HepG2 (cell line): ENCODE data around the gene TUBG1. TPM values are rescaled to one million over a fixed set of nuclear protein-coding genes. Genes with fewer than 3 reads are reported as not detected.

Experiments used
- LRRFIP1 ChIP-seq: sonication (generic); formaldehyde crosslinking; conservative IDR thresholded peaks from 2 replicates; pipeline ENCODE4 v1.4.0; 2020; ENCODE audit warnings: missing genetic modification reagents
- MXD4 ChIP-seq: IDR thresholded peaks from 2 replicates; pipeline ENCODE4 v1.6.1; 2016; ENCODE audit warnings: mild to moderate bottlenecking, missing biosample characterization, missing genetic modification reagents
- RERE ChIP-seq: IDR thresholded peaks from 2 replicates; pipeline ENCODE4 v1.6.1; 2016; ENCODE audit warnings: low read depth, missing genetic modification reagents, missing compliant biosample characterization
- REST ChIP-seq, 2 experiments: IDR thresholded peaks; 2 replicates each; pipeline ENCODE4 v1.6.1; 2011 to 2012; ENCODE audit warnings: low read length in 2 of 2, borderline replicate concordance in 1 of 2, low read depth in 1 of 2, mild to moderate bottlenecking in 1 of 2, moderate library complexity in 1 of 2
- SP1 ChIP-seq, 2 experiments: fragments of 450-650 bp in 1 of 2; sonication (generic) in 1 of 2; formaldehyde crosslinking in 1 of 2; IDR thresholded peaks; 2 replicates each; pipeline versions ENCODE4 v1.4.0 to v1.6.1; 2016 to 2020; ENCODE audit warnings: missing genetic modification reagents in 1 of 2
- SRSF4 ChIP-seq: fragments of 200-400 bp; formaldehyde crosslinking; IDR thresholded peaks from one replicate; pipeline ENCODE4 v1.6.1; 2018; ENCODE audit warnings: mild to moderate bottlenecking, low read depth, low read length, moderate library complexity; ENCODE audit not compliant: poor library complexity, severe bottlenecking
- ZMAT5 ChIP-seq: sonication (generic); formaldehyde crosslinking; IDR thresholded peaks from 2 replicates; pipeline ENCODE4 v1.5.0; 2020; ENCODE audit warnings: mild to moderate bottlenecking, low read depth, missing genetic modification reagents, borderline replicate concordance
- ZNF646 ChIP-seq: sonication (generic); formaldehyde crosslinking; IDR thresholded peaks from 2 replicates; pipeline ENCODE4 v1.9.0; 2021; ENCODE audit warnings: mild to moderate bottlenecking, missing genetic modification reagents
- polyA plus RNA-seq, 8 experiments: library from polyadenylated mRNA; depleted of rRNA in 3 of 8; stranded (reverse) in 7 of 8; unstranded in 1 of 8; fragments of >200 nt; fragmentation: Illumina TruSeq in 4 of 8; extraction: Trizol in 4 of 8; gene quantifications; 2 replicates each; pipeline versions ENCODE4 v1.2.1 to v1.2.3, GENCODE V29; 2011 to 2016; ENCODE audit warnings: low read depth in 4 of 8, missing spikeins in 1 of 8, mixed read lengths in 1 of 8; ENCODE audit not compliant: insufficient read depth in 1 of 8
- total RNA-seq, 5 experiments: library from RNA; depleted of rRNA; stranded (reverse); fragments of >200 nt; fragmentation: Illumina TruSeq; extraction: Trizol; gene quantifications; 2 replicates each; pipeline ENCODE4 v1.2.3, GENCODE V29; 2016; ENCODE audit warnings: low read depth in 1 of 5

The TUBG1 gene
- total and polyA plus RNA-seq, 2 of the 13 experiments (the other 11 are each of a cell fraction or from before 2014, with no cell fraction given): 74.1 to 137 TPM

- TF ChIP-seq ZNF646 (no peak), ZMAT5 (no peak), RERE (CRISPR knock-in tag) (0 out of 2 replicates have a peak, but pooled peaks have one; percentile 24), SRSF4 (no peak), LRRFIP1 (CRISPR knock-in tag) (no peak), REST (IDR thresholded peaks at IDR 0.05; ENCODE audit: borderline replicate concordance in 1 of 2, low read depth in 1 of 2, low read length in 2 of 2) (no peak), SP1 (IDR thresholded peaks at IDR 0.05) (no peak), SP1 (CRISPR knock-in tag; IDR thresholded peaks at IDR 0.05) (peak; percentile 65), MXD4 (CRISPR knock-in tag) (no peak; the same call in none of the 2 replicates)
These were observed at the start of gene TUBG1, which contains the start of gene RETREG3 (continued) for GRCh38 chr17:42609182-42609813.
